Activated naive CD4-positive, alpha-beta T cell (primary cell): ENCODE results near the gene MALRD1.

Source experiments
- DNase-seq, 4 experiments: peaks; one replicate each; lab custom pipeline; 2025; lab: John Stamatoyannopoulos, UW

Gene MALRD1

DNA sequence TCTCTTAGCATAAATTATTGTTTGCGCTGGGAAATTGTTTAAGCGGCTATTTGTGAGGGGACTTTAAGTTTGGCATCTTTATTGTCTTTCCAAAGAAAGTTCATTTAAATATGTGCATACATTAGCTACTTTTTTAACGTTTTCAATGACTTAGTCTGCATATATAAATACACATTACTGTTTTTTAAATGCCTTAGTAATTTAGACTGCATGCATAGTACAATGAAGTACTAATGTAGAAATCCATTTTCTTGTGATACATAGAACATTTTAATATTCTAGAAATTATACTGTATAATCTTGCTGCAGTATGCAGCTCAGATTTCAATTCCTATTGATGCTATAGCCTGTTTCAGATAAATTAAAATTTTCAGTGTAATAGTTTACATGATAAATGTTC, 325.4 kb downstream of the MALRD1 start:
- DNase-seq, result no peak

DNA sequence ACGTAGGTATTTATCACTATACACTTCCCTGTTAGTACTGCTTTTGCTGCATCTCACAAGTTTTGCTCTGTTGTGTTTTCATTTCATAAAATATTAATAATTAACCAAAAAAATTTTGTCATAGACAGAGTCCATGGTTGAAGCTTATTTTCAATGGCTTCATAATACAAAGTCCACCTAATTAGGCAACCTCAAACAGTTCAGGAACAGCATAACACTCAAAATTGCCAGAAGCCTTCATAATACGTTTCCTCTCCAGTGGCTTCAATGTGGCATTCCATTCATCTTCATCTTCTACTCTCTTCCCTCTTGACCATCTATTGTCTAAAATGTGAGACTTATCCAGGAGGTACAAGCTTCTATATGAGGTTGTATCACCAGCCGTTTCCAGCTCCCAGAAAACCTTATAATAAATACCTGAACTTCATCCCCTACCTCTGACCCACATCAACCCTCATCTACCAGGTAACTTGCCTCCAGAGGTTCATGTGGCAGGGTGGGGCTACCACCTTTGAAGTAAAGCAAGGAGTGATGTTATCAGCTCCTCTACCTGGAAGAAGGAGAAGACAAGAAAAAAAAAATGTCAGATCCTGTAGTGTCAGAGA, 337.3 kb downstream of the MALRD1 start:
- no peak for DNase-seq

- no peak for DNase-seq
Observed at GRCh38 chr10:19408924-19409323, 360.3 kb downstream of the MALRD1 start.

- DNase-seq, result no peak
Observed at GRCh38 chr10:19411119-19411518, 362.5 kb downstream of the MALRD1 start.

DNA sequence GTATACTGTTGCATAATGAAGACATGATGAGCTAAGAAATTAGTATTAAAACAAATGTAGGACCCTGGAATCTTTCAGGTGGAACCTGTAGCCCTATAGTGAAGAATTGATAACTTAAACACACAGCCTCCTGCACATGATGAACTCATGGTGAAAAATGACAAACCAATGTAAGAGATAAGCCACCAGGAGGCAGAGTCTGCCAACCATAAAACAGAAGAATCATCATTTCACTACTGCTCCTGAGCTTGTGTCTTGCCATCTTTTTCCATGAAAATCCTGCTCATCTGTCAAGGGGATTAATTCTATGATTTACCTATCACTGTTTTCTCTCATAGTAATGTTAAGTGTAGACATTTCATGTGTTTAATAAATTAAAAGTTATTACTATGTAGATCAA, 363.9 kb downstream of the MALRD1 start:
- DNase-seq, result no peak

DNA sequence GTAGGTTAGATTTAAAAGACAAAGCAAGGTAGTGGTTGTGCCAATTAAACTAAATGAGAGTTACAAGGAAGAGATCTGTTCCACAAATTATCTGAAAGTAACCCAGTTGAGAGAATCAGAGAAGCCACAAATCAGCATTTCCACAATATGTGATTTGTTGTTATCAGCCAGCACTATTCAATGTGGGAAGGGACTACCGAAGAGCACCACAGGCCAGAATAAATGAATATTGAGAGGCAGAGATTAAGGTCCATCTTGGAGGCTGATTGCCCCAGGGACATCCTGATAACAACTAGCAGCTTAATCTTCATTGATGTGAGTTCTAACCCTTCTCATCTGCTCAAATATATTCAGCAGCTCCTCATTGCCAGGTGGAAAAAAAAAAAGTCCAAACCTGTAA, 367.6 kb downstream of the MALRD1 start:
- no peak for DNase-seq

DNA sequence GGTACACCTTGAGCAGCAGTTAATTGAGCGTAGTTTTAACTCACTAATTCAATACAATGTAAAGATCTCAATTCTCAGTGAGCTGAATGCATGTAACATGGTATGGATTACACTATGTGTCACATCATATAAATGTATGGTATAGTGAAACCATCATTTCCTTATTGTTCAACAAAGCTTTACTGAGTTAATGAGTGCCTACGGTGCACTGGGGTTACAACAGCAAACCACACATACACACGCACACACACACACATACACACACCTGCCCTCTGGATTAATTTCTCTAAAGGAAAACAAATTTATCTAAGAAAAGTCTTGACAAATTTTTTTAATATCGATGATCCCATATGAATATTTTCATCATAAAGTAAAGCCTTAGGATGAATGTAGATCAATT, 369.1 kb downstream of the MALRD1 start:
- DNase-seq, result no peak

DNA sequence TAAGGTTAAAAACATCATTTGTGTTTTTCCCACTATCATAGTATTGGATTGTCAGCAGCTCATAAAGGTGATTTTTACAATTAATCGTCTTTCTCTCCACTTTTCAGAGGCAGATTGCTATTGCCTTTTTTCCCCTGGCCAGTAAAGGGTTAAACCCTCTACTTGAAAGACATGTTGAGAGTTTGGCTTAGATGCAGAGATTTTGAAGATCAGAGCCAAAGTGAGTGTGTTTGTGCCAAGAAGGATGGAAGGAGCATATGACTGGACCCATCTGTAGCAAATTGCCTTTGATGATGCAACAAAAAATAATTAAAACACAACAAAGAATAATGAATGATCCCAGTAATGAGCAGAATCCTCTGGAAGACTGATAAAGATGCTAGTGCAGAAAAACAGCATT, 373.1 kb downstream of the MALRD1 start:
- DNase-seq, result no peak

- no peak for DNase-seq
Observed at GRCh38 chr10:19426034-19426433, 377.4 kb downstream of the MALRD1 start.

DNA sequence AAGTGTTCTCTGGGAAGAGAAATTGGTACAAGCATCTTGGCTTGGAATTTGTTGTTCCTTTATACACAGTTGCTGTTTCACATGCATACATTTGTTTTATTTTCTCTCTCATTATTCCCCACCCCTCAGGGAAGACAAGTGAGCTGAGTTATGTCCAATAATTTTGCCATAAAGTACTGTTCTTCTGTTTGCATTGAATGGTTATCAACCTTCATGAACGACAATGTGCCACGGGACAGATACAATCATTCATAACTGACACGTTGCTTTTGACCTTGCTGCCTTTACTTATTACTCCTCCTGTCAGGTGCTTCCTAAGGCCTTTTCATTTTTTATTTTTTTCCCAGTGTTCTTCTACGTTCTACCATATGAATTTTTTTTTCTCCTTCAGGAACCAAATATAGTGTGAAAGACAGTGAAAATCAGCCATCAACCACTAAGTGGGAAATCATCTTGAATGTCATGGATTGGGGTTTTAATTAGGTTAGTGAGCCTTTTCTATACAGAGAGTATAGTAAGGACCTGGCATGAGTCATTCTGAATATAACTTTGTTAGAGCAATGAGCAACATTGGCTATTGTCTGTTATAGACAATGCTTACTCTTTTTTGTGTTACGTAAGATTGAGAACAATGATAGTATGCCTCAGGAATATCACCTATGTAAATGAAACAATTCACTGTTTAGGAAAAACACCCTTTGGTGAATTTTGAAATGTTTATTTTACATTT, 383.2 kb downstream of the MALRD1 start:
- no peak for DNase-seq

GRCh38 chr10:19449860-19450259, 401.3 kb downstream of the MALRD1 start:
- no peak for DNase-seq

- DNase-seq, result no peak
Observed at GRCh38 chr10:19451356-19451755, 402.8 kb downstream of the MALRD1 start.

GRCh38 chr10:19451937-19452336, 403.3 kb downstream of the MALRD1 start:
- DNase-seq, result no peak

- no peak for DNase-seq
Observed at GRCh38 chr10:19453967-19454366, 405.4 kb downstream of the MALRD1 start.

- DNase-seq, result no peak
Observed at GRCh38 chr10:19461588-19461987, 413.0 kb downstream of the MALRD1 start.

DNA sequence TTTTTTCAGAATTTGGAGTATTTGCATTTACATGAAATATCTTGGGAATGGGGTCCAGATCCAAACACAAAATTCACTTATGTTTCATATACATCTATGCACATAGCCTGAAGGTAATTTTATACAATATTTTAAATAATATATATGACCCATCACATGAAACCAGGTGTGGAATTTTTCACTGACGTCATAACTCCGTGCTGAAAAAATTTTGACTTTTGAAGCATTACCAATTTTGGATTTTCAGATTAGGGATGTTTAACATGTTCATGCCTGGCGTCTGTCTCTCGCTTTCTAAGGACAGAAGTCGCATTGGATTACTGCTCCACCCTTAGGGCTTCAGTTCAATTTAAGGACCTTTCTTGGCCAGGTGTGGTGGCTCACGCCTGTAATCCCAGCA, 418.1 kb downstream of the MALRD1 start:
- no peak for DNase-seq

- DNase-seq, result no peak
Observed at GRCh38 chr10:19468413-19468812, 419.8 kb downstream of the MALRD1 start.

DNA sequence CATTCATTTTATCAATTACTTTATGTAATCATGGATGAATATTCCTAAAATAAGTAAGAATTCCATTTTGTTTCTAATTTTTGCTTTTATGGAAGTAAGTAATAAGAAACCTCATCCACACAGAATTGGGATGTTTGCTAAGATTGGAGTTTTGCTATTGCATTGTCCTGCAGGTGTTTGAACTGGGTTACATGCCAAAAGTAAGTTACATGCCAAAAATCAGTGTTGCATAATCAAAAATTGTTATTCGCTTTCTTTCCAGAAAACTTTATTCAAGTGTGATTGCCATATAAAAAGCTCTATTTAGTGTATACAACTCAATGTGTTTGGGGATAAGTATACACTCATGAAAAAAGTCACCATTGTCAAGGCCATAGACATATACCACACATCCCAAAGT, 420.9 kb downstream of the MALRD1 start:
- no peak for DNase-seq

DNA sequence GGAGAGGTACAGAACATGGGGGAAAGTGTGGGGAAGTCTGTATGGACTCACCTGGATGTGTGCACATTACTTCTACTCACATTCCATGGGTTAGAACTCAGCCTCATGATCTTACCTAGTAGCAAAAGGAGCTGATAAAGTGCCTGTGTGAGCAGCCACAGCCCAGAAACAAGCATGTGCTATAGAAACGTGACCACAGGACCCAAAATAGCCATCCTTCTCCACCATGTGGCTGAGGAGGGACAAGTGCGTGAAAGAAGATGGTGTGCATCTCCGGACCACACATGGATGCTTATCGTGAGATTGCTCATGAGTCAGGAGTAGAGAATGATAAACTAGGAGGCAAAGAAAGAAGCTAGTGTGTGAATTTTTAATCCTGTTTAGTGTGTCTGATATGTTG, 431.3 kb downstream of the MALRD1 start:
- DNase-seq, result no peak

- DNase-seq, result no peak
Observed at GRCh38 chr10:19480353-19480752, 431.8 kb downstream of the MALRD1 start.

DNA sequence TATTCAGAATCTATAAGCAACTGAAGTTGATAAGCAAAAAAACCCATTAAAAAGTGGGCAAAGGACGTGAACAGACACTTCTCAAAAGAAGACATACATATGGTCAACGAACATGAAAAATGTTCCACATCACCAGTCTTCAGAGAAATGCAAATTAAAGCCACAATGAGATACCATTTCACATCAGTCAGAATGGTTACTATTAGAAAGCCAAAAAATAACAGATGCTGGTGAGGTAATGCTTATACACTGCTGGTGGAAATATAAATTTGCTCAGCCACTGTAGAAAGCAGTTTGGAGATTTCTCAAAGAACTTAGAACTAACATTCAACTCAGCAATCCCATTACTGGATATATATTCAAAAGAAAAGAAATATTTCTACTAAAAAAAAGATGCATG, 434.8 kb downstream of the MALRD1 start:
- no peak for DNase-seq

DNA sequence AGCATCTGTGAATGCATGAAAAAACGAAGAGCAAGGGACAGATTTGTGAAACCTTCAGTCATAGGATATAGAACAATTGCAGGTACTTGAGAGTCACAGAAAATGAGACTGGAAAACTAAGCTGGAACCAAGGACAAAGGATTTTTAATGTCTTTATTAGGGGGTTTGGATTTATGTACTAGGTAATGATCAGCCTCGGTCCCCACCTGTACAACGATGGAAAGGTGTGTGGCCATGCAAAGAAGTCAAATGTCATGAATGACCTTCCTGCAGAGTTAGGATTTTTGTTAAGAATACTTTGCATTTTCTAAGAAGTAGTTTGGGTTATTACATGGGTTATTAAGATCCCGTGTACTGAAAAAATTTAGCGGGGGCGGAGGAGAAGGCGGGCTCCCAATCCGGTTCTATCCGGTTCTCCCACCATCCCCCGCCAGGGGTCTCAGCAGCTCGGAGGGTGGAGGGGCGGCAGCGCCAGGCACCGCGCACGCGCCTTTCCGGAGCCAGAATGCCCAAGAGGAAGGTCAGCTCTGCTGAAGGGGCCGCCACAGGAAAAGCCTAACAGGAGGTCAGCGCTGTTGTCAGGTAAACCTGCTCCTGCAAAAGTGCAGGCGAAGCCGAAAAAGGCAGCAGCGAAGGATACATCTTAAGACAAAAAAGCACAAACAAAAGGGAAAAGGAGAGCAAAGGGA, 440.1 kb downstream of the MALRD1 start:
- DNase-seq, result no peak

GRCh38 chr10:19491166-19491565, 442.6 kb downstream of the MALRD1 start:
- no peak for DNase-seq
